ENCODE measurements around the gene PLXNB1. TPM values are rescaled to one million over a fixed set of nuclear protein-coding genes. Genes with fewer than 3 reads are reported as not detected.
"Not testable (repeated sequence)": the region's sequence is repeated elsewhere in the genome, so short reads cannot be mapped to it uniquely, and the experiment has no call there.

The PLXNB1 gene
- total and polyA plus RNA-seq, 10 of the 15 experiments (the other 5 are each of a cell fraction or from before 2014, with no cell fraction given) = 0.18 to 15.1 (median 5.3) TPM

DNA sequence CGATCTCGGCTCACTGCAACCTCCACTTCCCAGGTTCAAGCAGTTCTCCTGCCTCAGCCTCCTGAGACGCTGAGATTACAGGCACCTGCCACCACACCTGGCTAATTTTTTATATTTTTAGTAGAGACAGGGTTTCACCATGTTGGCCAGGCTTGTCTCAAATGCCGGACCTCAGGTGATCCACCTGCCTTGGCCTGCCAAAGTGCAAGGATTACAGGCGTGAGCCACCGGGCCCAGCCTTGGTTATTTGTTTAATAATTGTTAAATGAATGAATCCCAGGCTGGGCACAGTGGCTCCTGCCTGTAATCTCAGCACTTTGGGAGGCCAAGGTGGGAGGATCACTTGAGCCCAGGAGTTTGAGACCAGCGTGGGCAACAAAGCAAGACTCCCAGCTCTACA is 31.9 kb upstream of the PLXNB1 start:
- in situ Hi-C loops (cut with MboI) = not testable (repeated sequence)
- WGBS (ENCODE audit: insufficient coverage, insufficient replicate concordance, low lambda C conversion rate, missing lambda C conversion rate) = 82% methylated on average over 7 of the region's 7 CpGs

DNA sequence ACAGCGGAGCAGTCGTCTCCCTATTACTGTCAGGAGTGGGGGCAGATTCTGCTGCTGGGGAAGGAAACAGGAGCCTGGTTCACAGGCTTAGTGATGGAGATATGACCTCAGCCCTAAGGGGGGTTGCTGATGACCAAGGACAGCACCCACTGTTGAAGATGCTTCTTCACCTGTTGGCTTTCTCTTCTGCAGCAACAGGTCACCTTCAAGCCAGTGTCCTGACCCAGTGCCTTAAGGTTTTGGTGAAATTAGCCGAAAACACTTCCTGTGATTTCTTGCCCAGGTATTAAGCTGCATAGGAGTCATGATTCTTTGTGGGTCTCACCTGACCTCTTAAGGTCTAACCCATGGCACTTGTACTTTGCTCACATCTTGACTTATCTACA is 30.6 kb upstream of the PLXNB1 start:
- ChIA-PET RAD21 (ENCODE audit: unreplicated experiment) (no interaction called here), POLR2A (no interaction called here), SMC1A (ENCODE audit: uncharacterized antibody, unreplicated experiment) (interaction anchor here (0.9 to 1.1 kb wide), 2 partner anchors 20 to 24 kb away, joined by 3 read pairs; no protein-coding TSS in a partner anchor), CTCF (interaction anchor here (1.5 kb wide), 1 partner anchor 25 kb away, joined by 4 read pairs; no protein-coding TSS in a partner anchor)
- H2AFZ ChIP-seq (ENCODE audit: control insufficient read depth, low read depth, low read length) = no peak overlapping the region
- no peak overlapping the region for H3K27ac ChIP-seq (ENCODE audit: control insufficient read depth, insufficient read depth)
- peaks cover 4% of the 10 kb centered on the region for H3K4me1 ChIP-seq (ENCODE audit: control insufficient read depth, insufficient read depth, low read length)
- H3K79me2 ChIP-seq (ENCODE audit: control insufficient read depth, insufficient read depth, low read length) = no peaks in the 10 kb centered on the region
- no peaks in the 10 kb centered on the region for H3K9me3 ChIP-seq (replicated peaks; ENCODE audit: control insufficient read depth, insufficient read depth, low read length)
- TF ChIP-seq NRF1 (conservative IDR thresholded peaks at IDR 0.05; ENCODE audit: low read depth, low read length) (no peak), RCOR1 (conservative IDR thresholded peaks at IDR 0.05; ENCODE audit: low read depth, low read length) (no peak)
- TF ChIP-seq, protein P1, sequence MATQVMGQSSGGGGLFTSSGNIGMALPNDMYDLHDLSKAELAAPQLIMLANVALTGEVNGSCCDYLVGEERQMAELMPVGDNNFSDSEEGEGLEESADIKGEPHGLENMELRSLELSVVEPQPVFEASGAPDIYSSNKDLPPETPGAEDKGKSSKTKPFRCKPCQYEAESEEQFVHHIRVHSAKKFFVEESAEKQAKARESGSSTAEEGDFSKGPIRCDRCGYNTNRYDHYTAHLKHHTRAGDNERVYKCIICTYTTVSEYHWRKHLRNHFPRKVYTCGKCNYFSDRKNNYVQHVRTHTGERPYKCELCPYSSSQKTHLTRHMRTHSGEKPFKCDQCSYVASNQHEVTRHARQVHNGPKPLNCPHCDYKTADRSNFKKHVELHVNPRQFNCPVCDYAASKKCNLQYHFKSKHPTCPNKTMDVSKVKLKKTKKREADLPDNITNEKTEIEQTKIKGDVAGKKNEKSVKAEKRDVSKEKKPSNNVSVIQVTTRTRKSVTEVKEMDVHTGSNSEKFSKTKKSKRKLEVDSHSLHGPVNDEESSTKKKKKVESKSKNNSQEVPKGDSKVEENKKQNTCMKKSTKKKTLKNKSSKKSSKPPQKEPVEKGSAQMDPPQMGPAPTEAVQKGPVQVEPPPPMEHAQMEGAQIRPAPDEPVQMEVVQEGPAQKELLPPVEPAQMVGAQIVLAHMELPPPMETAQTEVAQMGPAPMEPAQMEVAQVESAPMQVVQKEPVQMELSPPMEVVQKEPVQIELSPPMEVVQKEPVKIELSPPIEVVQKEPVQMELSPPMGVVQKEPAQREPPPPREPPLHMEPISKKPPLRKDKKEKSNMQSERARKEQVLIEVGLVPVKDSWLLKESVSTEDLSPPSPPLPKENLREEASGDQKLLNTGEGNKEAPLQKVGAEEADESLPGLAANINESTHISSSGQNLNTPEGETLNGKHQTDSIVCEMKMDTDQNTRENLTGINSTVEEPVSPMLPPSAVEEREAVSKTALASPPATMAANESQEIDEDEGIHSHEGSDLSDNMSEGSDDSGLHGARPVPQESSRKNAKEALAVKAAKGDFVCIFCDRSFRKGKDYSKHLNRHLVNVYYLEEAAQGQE (IDR thresholded peaks at IDR 0.05; ENCODE audit: low read depth, low read length) = no peak
- TF ChIP-seq, protein P2, sequence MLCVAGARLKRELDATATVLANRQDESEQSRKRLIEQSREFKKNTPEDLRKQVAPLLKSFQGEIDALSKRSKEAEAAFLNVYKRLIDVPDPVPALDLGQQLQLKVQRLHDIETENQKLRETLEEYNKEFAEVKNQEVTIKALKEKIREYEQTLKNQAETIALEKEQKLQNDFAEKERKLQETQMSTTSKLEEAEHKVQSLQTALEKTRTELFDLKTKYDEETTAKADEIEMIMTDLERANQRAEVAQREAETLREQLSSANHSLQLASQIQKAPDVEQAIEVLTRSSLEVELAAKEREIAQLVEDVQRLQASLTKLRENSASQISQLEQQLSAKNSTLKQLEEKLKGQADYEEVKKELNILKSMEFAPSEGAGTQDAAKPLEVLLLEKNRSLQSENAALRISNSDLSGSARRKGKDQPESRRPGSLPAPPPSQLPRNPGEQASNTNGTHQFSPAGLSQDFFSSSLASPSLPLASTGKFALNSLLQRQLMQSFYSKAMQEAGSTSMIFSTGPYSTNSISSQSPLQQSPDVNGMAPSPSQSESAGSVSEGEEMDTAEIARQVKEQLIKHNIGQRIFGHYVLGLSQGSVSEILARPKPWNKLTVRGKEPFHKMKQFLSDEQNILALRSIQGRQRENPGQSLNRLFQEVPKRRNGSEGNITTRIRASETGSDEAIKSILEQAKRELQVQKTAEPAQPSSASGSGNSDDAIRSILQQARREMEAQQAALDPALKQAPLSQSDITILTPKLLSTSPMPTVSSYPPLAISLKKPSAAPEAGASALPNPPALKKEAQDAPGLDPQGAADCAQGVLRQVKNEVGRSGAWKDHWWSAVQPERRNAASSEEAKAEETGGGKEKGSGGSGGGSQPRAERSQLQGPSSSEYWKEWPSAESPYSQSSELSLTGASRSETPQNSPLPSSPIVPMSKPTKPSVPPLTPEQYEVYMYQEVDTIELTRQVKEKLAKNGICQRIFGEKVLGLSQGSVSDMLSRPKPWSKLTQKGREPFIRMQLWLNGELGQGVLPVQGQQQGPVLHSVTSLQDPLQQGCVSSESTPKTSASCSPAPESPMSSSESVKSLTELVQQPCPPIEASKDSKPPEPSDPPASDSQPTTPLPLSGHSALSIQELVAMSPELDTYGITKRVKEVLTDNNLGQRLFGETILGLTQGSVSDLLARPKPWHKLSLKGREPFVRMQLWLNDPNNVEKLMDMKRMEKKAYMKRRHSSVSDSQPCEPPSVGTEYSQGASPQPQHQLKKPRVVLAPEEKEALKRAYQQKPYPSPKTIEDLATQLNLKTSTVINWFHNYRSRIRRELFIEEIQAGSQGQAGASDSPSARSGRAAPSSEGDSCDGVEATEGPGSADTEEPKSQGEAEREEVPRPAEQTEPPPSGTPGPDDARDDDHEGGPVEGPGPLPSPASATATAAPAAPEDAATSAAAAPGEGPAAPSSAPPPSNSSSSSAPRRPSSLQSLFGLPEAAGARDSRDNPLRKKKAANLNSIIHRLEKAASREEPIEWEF (IDR thresholded peaks at IDR 0.05; ENCODE audit: insufficient replicate concordance, low read depth, low read length) = no peak
- no peaks in the 10 kb centered on the region for H3K27me3 ChIP-seq (replicated peaks in 1 of 2; ENCODE audit: control insufficient read depth in 2 of 2, insufficient read depth in 2 of 2, low read length in 1 of 2)
- no peak overlapping the region for H3K4me3 ChIP-seq
- ATAC-seq (no peak), DNase-seq (ENCODE audit: low read depth, low spot score) (no peak), FAIRE-seq (no peak)
- peaks cover 13 to 18% of the 10 kb centered on the region in 2 experiments for H3K36me3 ChIP-seq (ENCODE audit: control insufficient read depth in 2 of 2, insufficient read depth in 2 of 2, low read length in 1 of 2)
- WGBS (ENCODE audit: insufficient coverage, insufficient replicate concordance, low lambda C conversion rate, missing lambda C conversion rate) = 98% methylated on average over 3 of the region's 3 CpGs
- in situ Hi-C loops (cut with MboI) = no loop called here
- intact Hi-C loops (cut with micrococcal nuclease; ENCODE audit: unreplicated experiment) = no loop called here
- no peak overlapping the region for H3K4me2 ChIP-seq (ENCODE audit: control insufficient read depth, insufficient read depth)
- H3K9ac ChIP-seq (ENCODE audit: control insufficient read depth, insufficient read depth, low read length) = no peak overlapping the region
- no peaks in the 10 kb centered on the region for H4K20me1 ChIP-seq (ENCODE audit: control insufficient read depth, insufficient read depth)
- BruUV-seq (replicated peaks) = no TSS peak

More for the DNA sequence above, 31.9 kb upstream of the PLXNB1 start:
- CTCF ChIA-PET = interaction anchor here (1.1 to 1.7 kb wide), 3 partner anchors 12 to 88 kb away, joined by 5 read pairs; no protein-coding TSS in a partner anchor
- H3K27ac ChIP-seq (ENCODE audit: control insufficient read depth, insufficient read depth); FAIRE-seq; intact Hi-C loops (cut with micrococcal nuclease; ENCODE audit: unreplicated experiment); H4K20me1 ChIP-seq (ENCODE audit: control insufficient read depth, insufficient read depth); H3K27me3 ChIP-seq (replicated peaks in 1 of 2; ENCODE audit: control insufficient read depth in 2 of 2, insufficient read depth in 2 of 2, low read length in 1 of 2); H2AFZ ChIP-seq (ENCODE audit: control insufficient read depth, low read depth, low read length); ATAC-seq; DNase-seq (ENCODE audit: low read depth, low spot score); H3K9me3 ChIP-seq (replicated peaks; ENCODE audit: control insufficient read depth, insufficient read depth, low read length); H3K4me1 ChIP-seq (ENCODE audit: control insufficient read depth, insufficient read depth, low read length); BruUV-seq (replicated peaks); H3K4me2 ChIP-seq (ENCODE audit: control insufficient read depth, insufficient read depth); H3K4me3 ChIP-seq; H3K9ac ChIP-seq (ENCODE audit: control insufficient read depth, insufficient read depth, low read length): not testable (repeated sequence)
- Histone ChIP-seq H3K36me3 (ENCODE audit: control insufficient read depth in 2 of 2, insufficient read depth in 2 of 2, low read length in 1 of 2) (peaks cover 13% of the 10 kb centered on the region in 2 experiments), H3K79me2 (ENCODE audit: control insufficient read depth, insufficient read depth, low read length) (peaks cover 13% of the 10 kb centered on the region)
- POLR2A ChIA-PET = interaction anchor here (0.5 kb wide), 1 partner anchor 89 kb away, joined by 4 read pairs; no protein-coding TSS in a partner anchor
- SMC1A ChIA-PET (ENCODE audit: uncharacterized antibody, unreplicated experiment) = interaction anchor here (0.9 to 1.5 kb wide), 4 partner anchors 25 to 91 kb away, joined by 3 read pairs; no protein-coding TSS in a partner anchor
- RAD21 ChIA-PET (ENCODE audit: unreplicated experiment) = interaction anchor here (0.8 to 1.0 kb wide), 3 partner anchors 26 to 96 kb away, joined by 3 to 4 read pairs (median 4); no protein-coding TSS in a partner anchor
